ENCODE data around the gene GMEB1. TPM values are rescaled to one million over a fixed set of nuclear protein-coding genes. Genes with fewer than 3 reads are reported as not detected.
A peak's percentile ranks its signal among the peaks of the same experiment; 100 is the strongest.
"Not testable (repeated sequence)": the region's sequence is repeated elsewhere in the genome, so short reads cannot be mapped to it uniquely, and the experiment has no call there.

GMEB1 gene
- total RNA-seq, 3 donors from 2014 or later: 12.5 to 13.9 (median 13.0) TPM

GRCh38 chr1:28655448-28656311, 12.9 kb upstream of the GMEB1 start:
- intact Hi-C loops (cut with DNase I, micrococcal nuclease); H3K9me3 ChIP-seq; H3K4me3 ChIP-seq; H3K36me3 ChIP-seq (ENCODE audit: low read depth); H3K4me1 ChIP-seq (ENCODE audit: low read depth): not testable (repeated sequence)
- ATAC-seq (peak; percentile 26), DNase-seq (peak in 1 of 3 donors; percentile 35)

GRCh38 chr1:28656335-28656734, 12.2 kb upstream of the GMEB1 start:
- no peak for TF ChIP-seq CTCF (IDR thresholded peaks at IDR 0.05)
- H3K4me3 ChIP-seq: no peak overlapping the region
- no peaks in the 10 kb centered on the region for H3K36me3 ChIP-seq (ENCODE audit: low read depth)
- peaks cover 5% of the 10 kb centered on the region for H3K4me1 ChIP-seq (ENCODE audit: low read depth)
- no peak for DNase-seq
- intact Hi-C loops (cut with DNase I, micrococcal nuclease): no loop called here
- no peak for ATAC-seq
- H3K9me3 ChIP-seq: no peaks in the 10 kb centered on the region

GRCh38 chr1:28663871-28664470, 4.6 kb upstream of the GMEB1 start:
- no peaks in the 10 kb centered on the region for H3K9me3 ChIP-seq
- TF ChIP-seq CTCF (IDR thresholded peaks at IDR 0.05): no peak
- no peaks in the 10 kb centered on the region for H3K36me3 ChIP-seq (ENCODE audit: low read depth)
- H3K4me1 ChIP-seq (ENCODE audit: low read depth): peaks cover 10% of the 10 kb centered on the region
- DNase-seq (no peak), ATAC-seq (no peak)
- intact Hi-C loops (cut with DNase I, micrococcal nuclease): no loop called here
- no peak overlapping the region for H3K4me3 ChIP-seq

GRCh38 chr1:28666806-28667205, 1.8 kb upstream of the GMEB1 start:
- H3K36me3 ChIP-seq (ENCODE audit: low read depth): no peaks in the 10 kb centered on the region
- intact Hi-C loops (cut with DNase I, micrococcal nuclease): no loop called here

GRCh38 chr1:28668956-28669723, 556 bp downstream of the GMEB1 start:
- DNase-seq (peak; percentile 65 to 78 (median 74)), ATAC-seq (peak; percentile 86)
- Histone ChIP-seq H3K4me1 (ENCODE audit: low read depth) (peaks cover 15% of the 10 kb centered on the region), H3K9me3 (no peaks in the 10 kb centered on the region), H3K36me3 (ENCODE audit: low read depth) (no peaks in the 10 kb centered on the region), H3K4me3 (peak overlapping the region; percentile 97)
- no peak for TF ChIP-seq CTCF (IDR thresholded peaks at IDR 0.05)
- intact Hi-C loops (cut with DNase I, micrococcal nuclease): no loop called here

More at GRCh38 chr1:28666806-28667205, 1.8 kb upstream of the GMEB1 start:
- H3K4me3 ChIP-seq: no peak overlapping the region
- DNase-seq (no peak), ATAC-seq (no peak)
- peaks cover 15% of the 10 kb centered on the region for H3K4me1 ChIP-seq (ENCODE audit: low read depth)
- no peak for TF ChIP-seq CTCF (IDR thresholded peaks at IDR 0.05)
- no peaks in the 10 kb centered on the region for H3K9me3 ChIP-seq

All from mucosa of descending colon (tissue), 3 donors.